DMS79 (cell line): Measurements from ENCODE around the gene SNX6.
"Not testable (repeated sequence)": the region's sequence is repeated elsewhere in the genome, so short reads cannot be mapped to it uniquely, and the experiment has no call there.

Experiments used
- DNase-seq: peaks from one replicate; lab custom pipeline; 2025; lab: John Stamatoyannopoulos, UW

SNX6 gene

DNA sequence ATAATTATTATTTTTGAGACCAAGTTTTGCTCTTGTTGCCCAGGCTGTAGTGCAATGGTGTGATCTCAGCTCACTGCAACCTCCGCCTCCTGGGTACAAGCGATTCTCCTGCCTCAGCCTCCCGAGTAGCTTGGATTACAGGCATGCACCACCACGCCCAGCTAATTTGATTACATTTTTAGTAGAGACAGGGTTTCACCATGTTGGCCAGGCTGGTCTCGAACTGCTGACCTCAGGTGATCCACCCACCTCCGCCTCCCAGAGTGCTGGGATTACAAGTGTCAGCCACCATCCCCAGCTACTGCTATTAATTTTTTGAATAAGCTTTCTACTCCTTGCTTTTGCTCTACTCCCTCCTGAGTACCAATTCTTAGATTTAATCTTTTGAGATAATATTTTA lies 108.9 kb downstream of the SNX6 start:
- not testable (repeated sequence) for DNase-seq

DNA sequence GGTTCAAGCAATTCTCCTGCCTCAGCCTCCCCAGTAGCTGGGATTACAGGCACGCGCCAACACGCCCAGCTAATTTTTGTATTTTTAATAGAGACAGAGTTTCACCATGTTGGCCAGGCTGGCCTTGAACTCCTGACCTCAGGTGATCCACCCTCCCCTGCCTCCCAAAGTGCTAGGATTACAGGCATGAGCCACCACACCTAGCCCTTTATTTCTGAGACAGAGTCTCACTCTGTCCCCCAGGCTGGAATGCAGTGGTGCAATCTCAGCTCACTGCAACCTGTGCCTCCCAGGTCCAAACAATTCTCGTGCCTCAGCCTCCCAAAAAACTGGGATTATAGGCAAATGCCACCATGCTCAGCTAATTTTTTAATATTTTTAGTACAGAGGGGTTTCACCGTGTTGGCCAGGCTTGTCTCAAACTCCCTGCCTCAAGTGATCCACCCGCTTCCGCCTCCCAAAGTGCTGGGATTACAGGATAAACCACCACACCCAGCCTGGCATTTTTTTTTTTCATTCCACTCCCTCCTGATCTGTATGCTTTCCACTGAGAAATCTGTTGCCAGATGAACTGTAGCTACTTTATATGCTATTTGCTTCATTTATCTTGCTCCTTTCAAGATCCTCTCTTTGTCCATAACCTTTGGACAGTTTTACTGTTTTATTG lies 109.5 kb downstream of the SNX6 start:
- DNase-seq: not testable (repeated sequence)
